Measurements from ENCODE around the gene CD53. TPM values are rescaled to one million over a fixed set of nuclear protein-coding genes. Genes with fewer than 3 reads are reported as not detected.

The CD53 gene
- polyA plus RNA-seq, 1 experiment, result not detected

DNA sequence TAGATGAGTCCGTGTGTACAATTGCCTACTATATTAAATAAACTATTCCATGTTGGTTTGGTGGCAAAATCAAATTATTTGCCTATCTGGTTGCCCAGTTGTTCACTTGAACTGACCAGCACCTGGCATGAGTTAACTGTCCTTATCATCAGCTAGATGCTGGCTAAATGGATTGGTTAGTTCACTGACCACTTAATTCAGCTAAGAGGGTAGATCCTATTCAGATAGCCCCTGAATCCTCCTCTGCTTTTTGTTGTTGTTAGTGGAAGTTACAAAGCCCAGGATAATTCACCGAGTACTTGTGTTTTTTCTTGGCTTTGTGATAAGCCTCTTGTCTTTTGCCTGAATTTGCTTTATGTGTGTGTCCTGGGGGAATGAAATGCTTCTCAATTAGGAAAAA lies 22.8 kb upstream of the CD53 start:
- ChIA-PET POLR2A (no interaction called here), CTCF (interaction anchor here (1.2 kb wide), 1 partner anchor 114 kb away, joined by 5 read pairs; the partner anchor contains the start of gene LRIF1)
- H3K4me3 ChIP-seq (ENCODE audit: low read depth, low read length), result no peak overlapping the region
- DNase-seq (ENCODE audit: low read depth), result no peak
- no peaks in the 10 kb centered on the region for H3K36me3 ChIP-seq (ENCODE audit: control insufficient read depth, insufficient read depth, low read length)
- TF ChIP-seq, protein P1, sequence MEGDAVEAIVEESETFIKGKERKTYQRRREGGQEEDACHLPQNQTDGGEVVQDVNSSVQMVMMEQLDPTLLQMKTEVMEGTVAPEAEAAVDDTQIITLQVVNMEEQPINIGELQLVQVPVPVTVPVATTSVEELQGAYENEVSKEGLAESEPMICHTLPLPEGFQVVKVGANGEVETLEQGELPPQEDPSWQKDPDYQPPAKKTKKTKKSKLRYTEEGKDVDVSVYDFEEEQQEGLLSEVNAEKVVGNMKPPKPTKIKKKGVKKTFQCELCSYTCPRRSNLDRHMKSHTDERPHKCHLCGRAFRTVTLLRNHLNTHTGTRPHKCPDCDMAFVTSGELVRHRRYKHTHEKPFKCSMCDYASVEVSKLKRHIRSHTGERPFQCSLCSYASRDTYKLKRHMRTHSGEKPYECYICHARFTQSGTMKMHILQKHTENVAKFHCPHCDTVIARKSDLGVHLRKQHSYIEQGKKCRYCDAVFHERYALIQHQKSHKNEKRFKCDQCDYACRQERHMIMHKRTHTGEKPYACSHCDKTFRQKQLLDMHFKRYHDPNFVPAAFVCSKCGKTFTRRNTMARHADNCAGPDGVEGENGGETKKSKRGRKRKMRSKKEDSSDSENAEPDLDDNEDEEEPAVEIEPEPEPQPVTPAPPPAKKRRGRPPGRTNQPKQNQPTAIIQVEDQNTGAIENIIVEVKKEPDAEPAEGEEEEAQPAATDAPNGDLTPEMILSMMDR (IDR thresholded peaks at IDR 0.05; ENCODE audit: insufficient read depth, low read depth, low read length), result no peak
- H3K27me3 ChIP-seq (ENCODE audit: control insufficient read depth, insufficient read depth, low read length), result no peaks in the 10 kb centered on the region; the same call in none of the 2 replicates

- ChIA-PET CTCF (interaction anchor here (1.2 kb wide), 1 partner anchor 114 kb away, joined by 5 read pairs; the partner anchor contains the start of gene LRIF1), POLR2A (no interaction called here)
- H3K4me3 ChIP-seq (ENCODE audit: low read depth, low read length), result no peak overlapping the region
- no peaks in the 10 kb centered on the region; the same call in none of the 2 replicates for H3K27me3 ChIP-seq (ENCODE audit: control insufficient read depth, insufficient read depth, low read length)
- no peaks in the 10 kb centered on the region for H3K36me3 ChIP-seq (ENCODE audit: control insufficient read depth, insufficient read depth, low read length)
- DNase-seq (ENCODE audit: low read depth), result no peak
- TF ChIP-seq, protein P1 (IDR thresholded peaks at IDR 0.05; ENCODE audit: insufficient read depth, low read depth, low read length), result no peak
Measured at GRCh38 chr1:110850627-110851026, 22.3 kb upstream of the CD53 start.

- ChIA-PET POLR2A (no interaction called here), CTCF (no interaction called here)
- no peak overlapping the region for H3K4me3 ChIP-seq (ENCODE audit: low read depth, low read length)
- H3K27me3 ChIP-seq (ENCODE audit: control insufficient read depth, insufficient read depth, low read length), result no peaks in the 10 kb centered on the region; the same call in none of the 2 replicates
- no peak for DNase-seq (ENCODE audit: low read depth)
- H3K36me3 ChIP-seq (ENCODE audit: control insufficient read depth, insufficient read depth, low read length), result no peaks in the 10 kb centered on the region
- TF ChIP-seq, protein P1 (IDR thresholded peaks at IDR 0.05; ENCODE audit: insufficient read depth, low read depth, low read length), result no peak
Measured at GRCh38 chr1:110853135-110853534, 19.8 kb upstream of the CD53 start.

DNA sequence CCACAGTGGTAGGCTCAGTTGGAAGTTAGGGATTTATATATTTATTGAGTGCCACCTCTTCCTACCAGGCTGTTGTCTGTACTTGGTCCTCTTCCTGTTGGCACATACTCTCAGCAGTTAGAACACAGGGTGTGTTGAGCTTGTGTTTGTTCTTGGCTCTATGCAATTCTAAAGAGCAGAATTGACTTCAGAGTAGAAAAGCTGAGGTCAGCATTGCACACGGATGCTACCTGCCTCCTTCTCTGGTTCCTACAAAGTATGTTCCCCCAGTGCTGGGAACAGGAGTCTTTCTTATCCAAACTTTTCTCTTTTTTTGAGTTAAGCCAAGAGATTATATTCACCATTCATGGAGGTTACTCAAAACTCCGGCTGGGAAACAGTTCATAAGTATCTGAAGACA lies 16.5 kb upstream of the CD53 start:
- no peaks in the 10 kb centered on the region for H3K36me3 ChIP-seq (ENCODE audit: control insufficient read depth, insufficient read depth, low read length)
- TF ChIP-seq, protein P1 (IDR thresholded peaks at IDR 0.05; ENCODE audit: insufficient read depth, low read depth, low read length), result no peak
- H3K4me3 ChIP-seq (ENCODE audit: low read depth, low read length), result no peak overlapping the region
- CTCF ChIA-PET, result no interaction called here
- H3K27me3 ChIP-seq (ENCODE audit: control insufficient read depth, insufficient read depth, low read length), result no peaks in the 10 kb centered on the region; the same call in 1 of the 2 replicates
- DNase-seq (ENCODE audit: low read depth), result no peak
- POLR2A ChIA-PET, result no interaction called here

GRCh38 chr1:110857964-110858948 lies 14.7 kb upstream of the CD53 start:
- Histone ChIP-seq H3K36me3 (ENCODE audit: control insufficient read depth, insufficient read depth, low read length) (no peaks in the 10 kb centered on the region), H3K27me3 (ENCODE audit: control insufficient read depth, insufficient read depth, low read length) (no peaks in the 10 kb centered on the region; the same call in 1 of the 2 replicates), H3K4me3 (ENCODE audit: low read depth, low read length) (no peak overlapping the region)
- ChIA-PET POLR2A (no interaction called here), CTCF (no interaction called here)
- DNase-seq (ENCODE audit: low read depth), result no peak
- TF ChIP-seq, protein P1 (IDR thresholded peaks at IDR 0.05; ENCODE audit: insufficient read depth, low read depth, low read length), result no peak
